Astrocyte of the cerebellum (primary cell): ENCODE measurements around the gene CPEB4.

Experiments
- DNase-seq: peaks from one replicate; pipeline ENCODE4 v3.0.0-alpha.2; 2011; ENCODE audit warnings: low read depth
- H3K4me3 ChIP-seq: 2 replicates; pipeline ENCODE4 v1.5.1; 2011; ENCODE audit warnings: mild to moderate bottlenecking, low read depth, low read length, moderate library complexity
- CTCF ChIP-seq: IDR thresholded peaks from 2 replicates; pipeline ENCODE4 v1.5.1; 2012; ENCODE audit warnings: low read length, low read depth, moderate library complexity, mild to moderate bottlenecking; ENCODE audit errors: missing control alignments
- in situ Hi-C: cut with HindIII; loops from 2 replicates; pipeline ENCODE4 v1.10.0; 2017; ENCODE audit warnings: low sequenced_read_pairs

Gene CPEB4

GRCh38 chr5:173910215-173910614, 22.1 kb downstream of the CPEB4 start:
- in situ Hi-C loops = no loop called here
- TF ChIP-seq CTCF = no peak
- no peak overlapping the region for H3K4me3 ChIP-seq
- DNase-seq = no peak

GRCh38 chr5:173911623-173912022, 23.5 kb downstream of the CPEB4 start:
- in situ Hi-C loops = no loop called here
- no peak for DNase-seq
- H3K4me3 ChIP-seq = no peak overlapping the region
- no peak for TF ChIP-seq CTCF

DNA sequence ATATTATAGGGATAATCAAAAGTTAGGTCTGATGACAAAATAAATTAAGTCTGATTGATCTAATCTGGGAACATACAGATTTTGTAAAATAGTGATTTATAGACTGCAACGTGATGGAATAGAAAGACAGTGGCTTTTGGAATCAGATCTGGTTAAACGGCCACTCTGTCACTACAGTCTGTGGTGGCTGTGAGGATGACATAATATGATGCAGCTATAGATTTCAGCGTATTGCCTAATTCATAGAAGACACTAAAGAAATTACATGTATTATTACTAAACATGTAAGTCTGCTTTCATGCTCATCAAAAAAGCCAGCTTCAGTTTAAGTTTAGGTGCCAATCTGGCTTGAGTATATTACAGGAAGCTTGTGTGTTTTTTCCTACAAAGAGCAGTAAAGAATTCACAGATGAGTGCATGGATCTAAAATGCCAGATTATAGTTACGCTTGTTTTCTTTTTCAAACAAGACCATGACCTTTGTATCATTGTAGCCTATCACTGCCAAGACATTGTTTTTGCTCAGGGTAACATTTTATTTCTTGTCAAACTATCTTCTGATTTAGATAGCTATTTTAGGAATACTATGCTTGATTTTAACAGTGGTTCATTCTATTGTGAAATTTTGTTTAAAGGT, 25.7 kb downstream of the CPEB4 start:
- no peak for DNase-seq
- in situ Hi-C loops = no loop called here
- H3K4me3 ChIP-seq = no peak overlapping the region
- no peak for TF ChIP-seq CTCF

- no peak overlapping the region for H3K4me3 ChIP-seq
Observed at GRCh38 chr5:173915310-173916014, 27.3 kb downstream of the CPEB4 start.

DNA sequence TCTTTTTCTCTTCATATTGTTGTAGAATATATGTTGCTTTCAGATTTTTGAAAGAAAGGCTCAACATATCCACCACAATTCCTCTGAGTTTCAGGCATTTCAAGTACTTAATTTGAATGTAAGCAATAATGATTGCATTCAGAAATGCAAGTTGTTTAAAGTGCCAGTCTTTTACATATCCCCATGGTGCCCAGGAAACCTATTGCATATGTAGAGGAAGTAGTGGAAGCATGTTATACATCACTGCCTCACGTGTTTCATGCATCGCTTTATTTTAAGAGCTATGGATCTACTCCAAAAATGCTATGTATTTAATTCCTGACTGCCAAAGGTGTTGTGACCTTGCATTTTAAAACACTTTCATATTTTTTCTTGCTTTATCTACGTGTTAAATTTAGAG, 28.1 kb downstream of the CPEB4 start:
- no peak overlapping the region for H3K4me3 ChIP-seq
- no peak for TF ChIP-seq CTCF
- DNase-seq = no peak
- in situ Hi-C loops = no loop called here

More at GRCh38 chr5:173915310-173916014, 27.3 kb downstream of the CPEB4 start:
- TF ChIP-seq CTCF = no peak
- in situ Hi-C loops = no loop called here
- no peak for DNase-seq

DNA sequence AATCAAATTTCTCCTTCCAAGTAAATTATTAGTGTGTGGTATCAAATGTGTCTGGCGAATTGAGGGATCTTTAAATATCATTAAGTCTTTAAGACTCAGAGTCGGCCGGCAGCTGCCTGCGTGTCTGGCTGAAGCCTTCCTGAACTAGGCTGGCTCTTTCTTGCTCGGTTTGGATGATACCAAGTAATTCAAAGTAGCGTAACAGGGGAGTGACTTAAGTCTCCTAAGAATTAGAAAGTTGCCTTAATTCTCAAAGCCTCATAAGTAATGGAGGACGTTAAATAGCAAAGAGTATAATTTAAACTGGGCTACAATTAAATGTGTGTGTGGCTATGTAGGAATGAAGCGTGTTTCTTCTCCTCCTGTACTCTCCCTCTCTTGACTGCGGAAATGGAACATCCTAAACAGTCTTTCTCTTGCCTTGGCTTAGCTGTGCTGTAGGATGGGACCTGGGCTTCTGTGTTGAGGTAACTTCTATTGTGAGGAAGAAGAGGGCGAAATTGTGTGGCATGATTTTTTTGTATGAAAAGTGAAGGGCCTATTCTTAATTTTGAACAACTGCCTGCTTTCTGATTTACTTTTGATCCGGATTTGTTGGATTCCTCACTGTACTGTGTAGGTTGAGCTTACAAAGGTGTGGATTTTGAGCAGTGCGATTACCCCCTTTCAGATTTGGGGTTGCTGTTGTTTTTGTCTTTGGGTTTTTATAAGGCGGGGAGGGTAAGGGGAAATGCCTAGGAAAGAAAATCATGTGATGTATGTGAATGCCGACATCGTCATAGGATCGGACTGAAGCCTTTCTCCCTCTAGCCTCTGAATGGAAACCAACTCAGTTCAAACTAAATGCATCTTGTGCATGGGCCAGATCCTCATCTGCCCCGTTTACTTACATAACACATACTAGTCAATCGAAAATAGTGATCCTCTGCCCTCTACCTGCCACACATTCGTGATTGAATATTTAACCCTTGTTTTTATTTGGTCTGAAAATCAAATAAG, 29.9 kb downstream of the CPEB4 start:
- DNase-seq = peak; percentile 71
- peak overlapping the region; percentile 61 for H3K4me3 ChIP-seq
- no peak for TF ChIP-seq CTCF
- in situ Hi-C loops = no loop called here
